H1 (cell line): ENCODE results near the gene CPA3. TPM values are rescaled to one million over a fixed set of nuclear protein-coding genes. Genes with fewer than 3 reads are reported as not detected.

Experiments
- CTCF ChIA-PET: fragments of 300-600 bp; sonication (Branson Sonifier 250); formaldehyde crosslinking; loops from one replicate; lab custom pipeline; 2021; ENCODE audit not compliant: partially characterized antibody; lab: Charles Lee
- POLR2A ChIA-PET: fragments of 300-600 bp; sonication (Branson Sonifier 250); formaldehyde crosslinking; loops from one replicate; lab custom pipeline; 2021; ENCODE audit warnings: inconsistent platforms; ENCODE audit not compliant: partially characterized antibody; lab: Charles Lee
- DNase-seq, 2 experiments: peaks; one replicate each; pipeline versions ENCODE4 v3.0.0 to v3.0.0-alpha.2; 2010 to 2022; ENCODE audit warnings: low spot score in 2 of 2, low read depth in 1 of 2, mixed read lengths in 1 of 2
- FAIRE-seq: peaks from 2 replicates; lab custom pipeline; 2011; peaks lifted over from hg19 to GRCh38; lab: Jason Lieb, UNC
- H2AFZ ChIP-seq: 2 replicates; pipeline ENCODE4 v1.8.1; 2012; ENCODE audit warnings: low read length, inconsistent platforms
- H2AK5ac ChIP-seq: 2 replicates; pipeline ENCODE4 v1.6.1; 2013; ENCODE audit warnings: low read depth, low read length
- H2BK120ac ChIP-seq: replicated peaks from 2 replicates; pipeline ENCODE3; 2013; ENCODE audit warnings: low read depth, low read length, inconsistent platforms
- H2BK12ac ChIP-seq: 2 replicates; pipeline ENCODE4 v1.6.1; 2013; ENCODE audit warnings: low read depth, low read length
- H2BK15ac ChIP-seq: 2 replicates; pipeline ENCODE4 v1.6.1; 2013; ENCODE audit warnings: low read length
- H2BK20ac ChIP-seq: 2 replicates; pipeline ENCODE4 v1.6.1; 2013; ENCODE audit warnings: low read length
- H2BK5ac ChIP-seq: 2 replicates; pipeline ENCODE4 v1.6.1; 2013; ENCODE audit warnings: low read depth, low read length
- H3K14ac ChIP-seq: 2 replicates; pipeline ENCODE4 v1.6.1; 2013; ENCODE audit warnings: inconsistent platforms; ENCODE audit not compliant: insufficient read length
- H3K18ac ChIP-seq: 2 replicates; pipeline ENCODE4 v1.6.1; 2013; ENCODE audit warnings: low read length; ENCODE audit errors: extremely low read depth
- H3K23ac ChIP-seq: 2 replicates; pipeline ENCODE4 v1.6.1; 2013; ENCODE audit warnings: inconsistent platforms; ENCODE audit not compliant: insufficient read length
- H3K23me2 ChIP-seq: 2 replicates; pipeline ENCODE4 v1.6.1; 2013; ENCODE audit warnings: low read depth, low read length
- H3K27ac ChIP-seq: 2 replicates; pipeline ENCODE4 v1.6.1; 2011; ENCODE audit warnings: low read depth, low read length, inconsistent platforms
- H3K27me3 ChIP-seq, 4 experiments: replicated peaks in 1 of 4; 1 replicate in 1 of 4; 2 replicates in 3 of 4; pipeline versions ENCODE4 v1.6.1 to v1.8.1; 2011 to 2013; ENCODE audit warnings: low read length in 3 of 4, mild to moderate bottlenecking in 3 of 4, inconsistent platforms in 2 of 4, mixed read lengths in 2 of 4, moderate library complexity in 1 of 4; ENCODE audit not compliant: control insufficient read depth in 3 of 4, insufficient read depth in 3 of 4; ENCODE audit errors: extremely low read depth in 1 of 4
- H3K36me3 ChIP-seq, 4 experiments: 2 replicates each; pipeline versions ENCODE4 v1.6.1 to v1.8.1; 2011 to 2013; ENCODE audit warnings: mild to moderate bottlenecking in 4 of 4, low read length in 3 of 4, moderate library complexity in 2 of 4, control low read depth in 1 of 4, inconsistent platforms in 1 of 4; ENCODE audit not compliant: insufficient read depth in 4 of 4, control insufficient read depth in 2 of 4
- H3K4ac ChIP-seq: replicated peaks from 2 replicates; pipeline ENCODE3; 2013; ENCODE audit warnings: low read length, low read depth, mixed read lengths, inconsistent platforms; ENCODE audit not compliant: insufficient read length
- H3K4me1 ChIP-seq, 4 experiments: replicated peaks in 1 of 4; 1 replicate in 1 of 4; 2 replicates in 3 of 4; pipeline versions ENCODE4 v1.6.1 to v1.8.1; 2011 to 2013; ENCODE audit warnings: low read length in 3 of 4, inconsistent platforms in 2 of 4, mixed read lengths in 1 of 4; ENCODE audit not compliant: insufficient read depth in 4 of 4, control insufficient read depth in 3 of 4
- H3K4me2 ChIP-seq, 2 experiments: 2 replicates each; pipeline versions ENCODE4 v1.6.1 to v1.8.1; 2011 to 2013; ENCODE audit warnings: low read depth in 2 of 2, low read length in 2 of 2, control low read depth in 1 of 2, inconsistent platforms in 1 of 2, mild to moderate bottlenecking in 1 of 2; ENCODE audit not compliant: insufficient read depth in 1 of 2
- H3K4me3 ChIP-seq, 4 experiments: fragments of 200-600, 300-600 bp in 1 of 4; sonication (generic), shearing (Covaris generic), sonication (Bioruptor Twin) in 1 of 4; 2 replicates each; pipeline versions ENCODE4 v1.5.1 to v1.8.1; 2011 to 2016; ENCODE audit warnings: low read length in 4 of 4, low read depth in 3 of 4, control low read depth in 2 of 4, inconsistent platforms in 2 of 4, mild to moderate bottlenecking in 2 of 4, mixed read lengths in 1 of 4, moderate library complexity in 1 of 4; ENCODE audit not compliant: insufficient read depth in 2 of 4; ENCODE audit errors: extremely low read depth in 1 of 4
- H3K56ac ChIP-seq: replicated peaks from 2 replicates; pipeline ENCODE3; 2013; ENCODE audit warnings: low read depth, mild to moderate bottlenecking, mixed read lengths, low read length, inconsistent platforms; ENCODE audit not compliant: insufficient read length
- H3K79me1 ChIP-seq: 2 replicates; pipeline ENCODE4 v1.6.1; 2013; ENCODE audit warnings: low read depth, low read length, control low read depth
- H3K79me2 ChIP-seq, 2 experiments: 2 replicates each; pipeline versions ENCODE4 v1.6.1 to v1.8.1; 2012 to 2013; ENCODE audit warnings: low read length in 2 of 2, mild to moderate bottlenecking in 2 of 2, inconsistent platforms in 1 of 2; ENCODE audit not compliant: insufficient read depth in 2 of 2, control insufficient read depth in 1 of 2
- H3K9ac ChIP-seq, 4 experiments: replicated peaks in 1 of 4; 1 replicate in 1 of 4; 2 replicates in 3 of 4; pipeline versions ENCODE4 v1.6.1 to v1.8.1; 2011 to 2013; ENCODE audit warnings: low read depth in 3 of 4, low read length in 3 of 4, control low read depth in 2 of 4, mild to moderate bottlenecking in 2 of 4, moderate library complexity in 2 of 4, inconsistent platforms in 1 of 4; ENCODE audit errors: extremely low read depth in 1 of 4
- H3K9me3 ChIP-seq, 2 experiments: 2 replicates each; pipeline versions ENCODE4 v1.6.1 to v1.8.1; 2012 to 2013; ENCODE audit warnings: mild to moderate bottlenecking in 2 of 2, moderate library complexity in 2 of 2, control low read depth in 1 of 2, inconsistent platforms in 1 of 2, low read depth in 1 of 2, low read length in 1 of 2, mixed read lengths in 1 of 2; ENCODE audit not compliant: insufficient read depth in 2 of 2
- H4K20me1 ChIP-seq, 2 experiments: replicated peaks in 1 of 2; 2 replicates each; pipeline versions ENCODE3 to v1.8.1; 2011 to 2013; ENCODE audit warnings: inconsistent platforms in 2 of 2, low read length in 2 of 2, mild to moderate bottlenecking in 1 of 2; ENCODE audit not compliant: insufficient read depth in 2 of 2, control insufficient read depth in 1 of 2
- H4K5ac ChIP-seq: 2 replicates; pipeline ENCODE4 v1.6.1; 2013; ENCODE audit warnings: low read length, low read depth, mixed read lengths, inconsistent platforms; ENCODE audit not compliant: insufficient read length
- H4K8ac ChIP-seq: 2 replicates; pipeline ENCODE4 v1.8.0; 2013; ENCODE audit warnings: mild to moderate bottlenecking, moderate library complexity, low read length, inconsistent platforms; ENCODE audit not compliant: insufficient read depth; ENCODE audit errors: extremely low read depth
- H4K91ac ChIP-seq: replicated peaks from 2 replicates; pipeline ENCODE3; 2013; ENCODE audit warnings: low read length, mixed read lengths, inconsistent platforms; ENCODE audit not compliant: insufficient read length
- HDAC2 ChIP-seq, 2 experiments: fragments of 300-600 bp in 1 of 2; sonication (generic) in 1 of 2; IDR thresholded peaks; 2 replicates each; pipeline ENCODE4 v1.6.1; 2011 to 2012; ENCODE audit warnings: low read depth in 2 of 2, low read length in 2 of 2, mild to moderate bottlenecking in 2 of 2, moderate library complexity in 2 of 2, borderline replicate concordance in 1 of 2, inconsistent platforms in 1 of 2
- KDM4A ChIP-seq: IDR thresholded peaks from one replicate; pipeline ENCODE4 v1.7.1; 2012; ENCODE audit warnings: low read depth, mild to moderate bottlenecking, moderate library complexity, low read length, inconsistent platforms; ENCODE audit not compliant: severe bottlenecking
- POLR2AphosphoS5 ChIP-seq: IDR thresholded peaks from 2 replicates; pipeline ENCODE4 v1.6.1; 2011; ENCODE audit warnings: low read depth, low read length
- RXRA ChIP-seq: IDR thresholded peaks from 2 replicates; pipeline ENCODE4 v1.6.1; 2011; ENCODE audit warnings: low read depth, mild to moderate bottlenecking, low read length, moderate library complexity; ENCODE audit not compliant: insufficient read depth
- SIRT6 ChIP-seq: IDR thresholded peaks from one replicate; pipeline ENCODE4 v1.7.1; 2012; ENCODE audit warnings: low read length, inconsistent platforms
- SP2 ChIP-seq: IDR thresholded peaks from 2 replicates; pipeline ENCODE4 v1.6.1; 2012; ENCODE audit warnings: mild to moderate bottlenecking, low read length, inconsistent platforms
- TAF7 ChIP-seq: optimal IDR thresholded peaks from 2 replicates; pipeline ENCODE3; 2011; ENCODE audit warnings: low read depth, mild to moderate bottlenecking, inconsistent platforms, low read length, moderate library complexity, borderline replicate concordance
- TBP ChIP-seq: IDR thresholded peaks from 2 replicates; pipeline ENCODE4 v1.6.1; 2011; ENCODE audit warnings: low read depth, low read length, improper control_type of control experiment
- TEAD4 ChIP-seq: IDR thresholded peaks from 2 replicates; pipeline ENCODE4 v1.6.1; 2012; ENCODE audit warnings: low read depth, low read length, inconsistent platforms, mixed read lengths
- ZNF274 ChIP-seq: IDR thresholded peaks from 2 replicates; pipeline ENCODE4 v1.7.0; 2012; ENCODE audit warnings: low read length, borderline replicate concordance; ENCODE audit errors: extremely low read depth
- WGBS, 2 experiments: shearing (Covaris generic) in 1 of 2; methylation state at CpG; one replicate each; pipeline versions ENCODE4 v1.1.6 to v1.1.7; 2013 to 2015; ENCODE audit warnings: low lambda C conversion rate in 2 of 2, mixed read lengths in 2 of 2, inconsistent platforms in 1 of 2, low coverage in 1 of 2, missing lambda C conversion rate in 1 of 2; ENCODE audit not compliant: insufficient replicate concordance in 2 of 2, insufficient coverage in 1 of 2, insufficient read length in 1 of 2; ENCODE audit errors: extremely low coverage in 1 of 2, missing lambda C conversion rate in 1 of 2; 5-methylcytosine and 5-hydroxymethylcytosine counted together
- polyA plus RNA-seq, 7 experiments: library from polyadenylated mRNA; depleted of rRNA in 3 of 7; stranded (reverse) in 5 of 7; unstranded in 2 of 7; fragments of >200 nt in 5 of 7; fragments of 200-250 nt in 2 of 7; gene quantifications; 1 replicate in 5 of 7; 2 replicates in 1 of 7; 4 replicates in 1 of 7; pipeline versions ENCODE4 v1.2.1 to v1.2.3, GENCODE V29; 2011 to 2013; ENCODE audit warnings: missing spikeins in 2 of 7, mixed read lengths in 2 of 7
- total RNA-seq: library from RNA; stranded (reverse); fragmentation: NEBNext Ultra II Directional; extraction: Animal tissue kit (Norgen Biotek cat#: 25700); gene quantifications from 2 replicates; pipeline ENCODE4 v1.2.1, GENCODE V29; 2021

Gene CPA3
- total and polyA plus RNA-seq, 2 of the 8 experiments (the other 6 are each of a cell fraction or from before 2014, with no cell fraction given), result not detected

- H2BK5ac ChIP-seq, result no peak overlapping the region
- H3K18ac ChIP-seq, result no peak overlapping the region
- H2BK15ac ChIP-seq, result no peak overlapping the region
- H4K91ac ChIP-seq, result no peak overlapping the region
- H3K9me3 ChIP-seq, result no peaks in the 10 kb centered on the region
- no peak overlapping the region for H3K4me3 ChIP-seq
- H4K20me1 ChIP-seq, result no peaks in the 10 kb centered on the region
- no peak overlapping the region for H3K14ac ChIP-seq
- FAIRE-seq (no peak), DNase-seq (no peak)
- 88% methylated on average over 1 of the region's 1 CpG; no CpG with 5 or more reads in 1 of the 2 experiments for WGBS, 2 experiments
- H3K4me2 ChIP-seq, result no peak overlapping the region
- H3K23me2 ChIP-seq, result no peaks in the 10 kb centered on the region
- no peaks in the 10 kb centered on the region for H3K79me1 ChIP-seq
- H3K36me3 ChIP-seq, result no peaks in the 10 kb centered on the region
- no peak overlapping the region for H3K4ac ChIP-seq
- no peak overlapping the region for H3K56ac ChIP-seq
- H2BK120ac ChIP-seq, result no peak overlapping the region
- H3K9ac ChIP-seq, result no peak overlapping the region
- no peaks in the 10 kb centered on the region for H3K79me2 ChIP-seq
- peaks cover 0 to 5% (median 4%) of the 10 kb centered on the region in 4 experiments; a peak in 3 of 7 replicates for H3K4me1 ChIP-seq
- H3K27ac ChIP-seq, result no peak overlapping the region
- no peak overlapping the region for H4K5ac ChIP-seq
- no peak overlapping the region for H3K23ac ChIP-seq
- no peak overlapping the region for H2BK20ac ChIP-seq
- no peak overlapping the region for H2AK5ac ChIP-seq
- H2AFZ ChIP-seq, result no peak overlapping the region
- H4K8ac ChIP-seq, result no peak overlapping the region
- POLR2A ChIA-PET, result no interaction called here
- no peak overlapping the region for H2BK12ac ChIP-seq
- CTCF ChIA-PET, result interaction anchor here (1.2 kb wide), 1 partner anchor 82 kb away, joined by 3 read pairs; no protein-coding TSS in a partner anchor
- no peaks in the 10 kb centered on the region; a peak in 1 of 7 replicates for H3K27me3 ChIP-seq
- TF ChIP-seq POLR2AphosphoS5, result no peak
- no peak for TF ChIP-seq RXRA
- no peak for TF ChIP-seq KDM4A
- no peak for TF ChIP-seq SIRT6
- no peak for TF ChIP-seq TEAD4
- TF ChIP-seq SP2, result no peak
- TF ChIP-seq TAF7, result no peak
- no peak for TF ChIP-seq ZNF274
- no peak for TF ChIP-seq HDAC2 (IDR thresholded peaks at IDR 0.05; ENCODE audit: borderline replicate concordance in 1 of 2, low read depth in 2 of 2, low read length in 2 of 2)
- no peak for TF ChIP-seq TBP
Measured at GRCh38 chr3:148823026-148823425, 42.1 kb upstream of the CPA3 start.
